ENCODE data around the gene SCRT2.
"Not testable (repeated sequence)": the region's sequence is repeated elsewhere in the genome, so short reads cannot be mapped to it uniquely, and the experiment has no call there.

The SCRT2 gene

DNA sequence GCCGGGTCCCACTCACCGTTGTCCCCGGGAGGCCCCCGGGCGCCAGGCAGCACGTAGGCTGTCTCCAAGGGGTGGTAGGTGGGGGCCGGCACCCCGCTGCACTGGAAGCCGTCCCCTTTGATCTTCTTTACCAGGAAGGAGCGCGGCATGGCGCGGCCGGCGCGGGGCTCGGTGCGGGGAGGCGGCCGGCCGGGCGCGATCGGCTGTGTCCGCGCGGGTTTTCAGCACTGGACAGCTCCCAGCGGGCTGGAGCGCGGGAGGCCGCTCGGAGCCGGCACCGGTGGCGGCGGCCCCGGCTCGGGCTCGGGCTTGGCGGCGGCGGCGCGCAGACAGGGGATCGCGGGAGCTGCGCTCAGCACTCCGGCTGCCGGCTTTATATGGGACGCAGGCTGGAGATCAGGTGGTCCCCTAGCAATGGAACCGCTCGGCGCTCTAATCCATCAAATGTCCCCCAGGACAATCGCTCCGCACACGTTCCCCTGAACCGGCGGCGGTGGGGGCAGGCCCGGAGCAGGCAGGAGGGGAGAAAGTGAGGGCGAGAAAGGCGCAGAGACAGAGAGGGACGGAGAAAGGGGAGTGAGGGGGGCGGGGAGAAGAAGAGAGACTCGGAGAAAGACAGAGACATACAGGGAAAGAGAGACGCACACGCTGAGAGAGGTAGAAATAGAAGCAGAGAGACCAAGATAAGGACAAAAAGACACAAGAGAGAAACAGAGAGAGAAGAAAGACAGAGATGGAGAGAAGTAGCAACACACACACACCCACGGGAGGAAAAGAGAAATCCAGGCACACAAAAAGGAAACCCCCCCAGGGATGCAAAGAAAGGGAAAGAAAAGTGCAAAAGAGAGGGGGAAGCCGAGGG, at the start of gene SCRT2:
TSS of gene SCRT2 (minus strand) at position 350 of the 862 bp plus-strand sequence. CDS start at position 149, 201 bp downstream.
- DNase-seq: peak in 1 of 2 experiments; percentile 14

- not testable (repeated sequence) for DNase-seq
These were observed 49.2 kb upstream of the SCRT2 start for GRCh38 chr20:724797-725196.

DNA sequence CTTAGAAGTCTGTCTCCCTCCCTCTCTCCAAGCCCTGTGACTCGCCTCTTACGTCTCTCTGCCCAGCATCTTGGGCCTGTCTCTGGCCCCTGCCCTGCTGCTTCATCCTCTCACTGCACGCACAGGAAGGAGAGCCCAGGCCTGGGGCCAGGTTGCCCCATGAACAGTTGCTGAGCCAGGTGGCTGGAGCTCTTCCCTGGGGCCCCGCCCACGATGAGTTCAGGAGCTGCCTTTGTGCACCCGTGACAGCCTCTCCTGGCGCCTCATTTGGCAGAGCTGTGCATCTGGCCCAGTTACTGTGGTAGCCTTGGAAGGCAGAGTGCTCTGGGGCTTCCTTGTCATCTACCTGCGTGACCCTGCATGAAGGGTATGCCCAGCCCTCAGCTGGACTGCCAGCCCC, 48.2 kb upstream of the SCRT2 start:
- peak; percentile 33 to 39 for DNase-seq

GRCh38 chr20:722822-723644, 47.4 kb upstream of the SCRT2 start:
- no peak for DNase-seq

DNA sequence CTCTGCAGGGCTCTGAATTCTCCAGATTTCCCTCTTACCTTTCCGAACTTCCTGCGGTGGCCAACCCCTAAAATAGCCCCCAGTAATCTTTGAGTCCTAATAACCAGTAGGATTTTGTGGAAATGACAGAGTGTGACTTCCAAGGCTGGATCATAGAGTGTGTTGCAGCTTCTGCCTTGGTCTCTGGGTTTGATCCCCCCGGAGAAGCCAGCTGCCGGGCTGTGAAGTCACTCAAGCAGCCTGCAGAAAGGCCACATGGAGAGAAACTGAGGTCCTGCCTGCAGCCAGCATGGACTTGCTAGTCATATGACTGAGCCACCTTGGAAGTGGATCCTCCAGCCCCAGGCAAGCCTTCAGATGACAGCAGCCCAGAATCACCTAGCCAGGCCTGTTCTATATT, 46.3 kb upstream of the SCRT2 start:
- DNase-seq: no peak

DNA sequence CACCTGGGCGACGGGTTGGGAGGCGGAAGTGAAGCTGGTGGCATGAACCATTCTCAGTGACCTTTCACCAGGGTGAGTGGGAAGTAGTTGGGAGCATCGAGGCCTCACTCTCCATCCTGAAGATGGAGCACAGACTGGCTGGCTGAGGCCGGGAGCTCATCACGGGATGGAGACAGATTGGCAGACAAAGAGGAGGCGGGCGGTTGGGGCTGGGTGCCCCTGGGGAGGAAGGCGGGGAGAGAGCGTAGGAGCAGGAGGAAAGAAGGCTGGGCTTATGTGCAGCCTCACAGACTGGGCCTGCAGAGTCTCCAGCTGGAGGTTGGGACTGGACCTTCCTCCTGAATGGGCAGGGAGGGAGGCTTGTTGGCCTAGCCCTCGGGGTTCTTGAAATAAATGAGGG, 44.2 kb upstream of the SCRT2 start:
- no peak for DNase-seq

DNA sequence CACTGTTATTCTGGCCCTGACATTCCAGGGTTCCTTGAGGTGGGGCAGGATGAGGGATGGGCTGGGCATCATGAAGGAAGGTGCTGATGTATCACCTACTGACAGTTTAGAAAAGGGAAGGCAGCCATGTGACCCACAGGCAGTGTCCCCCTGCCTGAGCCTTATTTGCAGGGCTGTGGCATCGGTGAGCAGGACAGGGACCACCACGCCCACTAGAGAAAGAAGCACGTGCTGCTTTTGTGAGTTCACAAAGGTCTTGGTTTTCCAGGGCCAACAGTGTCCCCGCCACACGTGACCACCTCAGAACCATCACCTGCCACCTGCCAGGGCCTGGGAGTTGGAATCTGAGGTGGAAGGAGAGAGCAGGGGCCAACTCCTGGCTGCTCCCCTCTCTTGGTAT, 43.5 kb upstream of the SCRT2 start:
- no peak for DNase-seq

- no peak for DNase-seq
These were observed 42.2 kb upstream of the SCRT2 start for GRCh38 chr20:717832-718231.

DNA sequence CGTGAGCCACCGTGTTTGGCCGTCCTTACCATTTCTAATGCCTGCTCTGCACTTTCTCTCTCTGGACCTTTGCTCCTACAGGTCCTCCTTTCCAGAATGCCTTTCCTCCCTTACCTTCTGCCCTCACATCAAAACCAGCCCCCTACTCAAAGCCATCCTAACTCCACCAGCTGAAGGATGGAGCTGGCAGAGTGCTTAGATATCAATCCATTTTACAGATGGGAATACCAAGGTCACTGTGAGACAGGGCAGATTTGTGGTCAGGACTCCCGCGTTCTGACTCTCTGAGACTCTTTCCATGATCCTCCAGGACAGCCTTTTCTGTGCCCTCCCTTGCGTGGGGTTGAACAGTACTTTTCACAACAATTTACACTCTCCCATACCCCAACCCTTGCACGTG, 41.7 kb upstream of the SCRT2 start:
- no peak for DNase-seq

DNA sequence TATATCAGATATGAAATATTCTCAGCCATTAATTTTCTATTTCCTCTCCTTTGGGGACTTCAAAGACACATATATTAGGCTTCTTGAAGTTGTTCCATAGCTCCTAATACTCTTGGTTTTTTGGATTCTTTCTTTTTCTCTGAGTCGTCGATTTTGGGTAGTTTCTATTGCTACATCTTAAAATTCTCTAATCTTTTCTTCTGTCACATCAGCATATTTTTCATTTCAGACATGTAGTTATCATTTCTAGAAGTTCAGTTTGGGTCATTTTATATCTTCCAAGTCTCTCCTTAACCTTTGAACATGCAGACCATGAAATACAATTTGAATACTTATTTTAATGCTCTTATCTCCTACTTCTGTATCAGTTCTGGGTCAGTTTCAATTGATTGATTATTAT, 38.9 kb upstream of the SCRT2 start:
- no peak for DNase-seq

DNA sequence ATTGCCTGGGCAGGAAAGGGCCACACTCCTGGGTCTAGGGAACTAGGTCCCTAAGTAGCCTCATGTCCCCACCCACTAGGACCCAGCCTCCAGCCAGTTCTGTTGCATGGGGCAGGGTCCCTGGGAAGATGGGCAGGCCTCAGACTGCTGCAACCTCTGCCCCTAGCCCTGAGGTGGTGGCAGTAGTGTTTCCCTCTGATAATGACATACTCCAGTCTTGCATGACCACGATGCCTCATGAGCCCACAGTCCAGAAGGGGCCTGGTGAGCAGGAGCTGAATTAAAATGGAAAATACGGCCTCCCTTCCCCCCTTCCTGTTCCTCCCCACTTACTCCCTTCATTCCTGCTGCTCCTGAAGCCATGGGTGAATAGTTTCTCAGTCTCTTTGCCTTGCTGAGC, 36.0 kb upstream of the SCRT2 start:
- no peak for DNase-seq

DNA sequence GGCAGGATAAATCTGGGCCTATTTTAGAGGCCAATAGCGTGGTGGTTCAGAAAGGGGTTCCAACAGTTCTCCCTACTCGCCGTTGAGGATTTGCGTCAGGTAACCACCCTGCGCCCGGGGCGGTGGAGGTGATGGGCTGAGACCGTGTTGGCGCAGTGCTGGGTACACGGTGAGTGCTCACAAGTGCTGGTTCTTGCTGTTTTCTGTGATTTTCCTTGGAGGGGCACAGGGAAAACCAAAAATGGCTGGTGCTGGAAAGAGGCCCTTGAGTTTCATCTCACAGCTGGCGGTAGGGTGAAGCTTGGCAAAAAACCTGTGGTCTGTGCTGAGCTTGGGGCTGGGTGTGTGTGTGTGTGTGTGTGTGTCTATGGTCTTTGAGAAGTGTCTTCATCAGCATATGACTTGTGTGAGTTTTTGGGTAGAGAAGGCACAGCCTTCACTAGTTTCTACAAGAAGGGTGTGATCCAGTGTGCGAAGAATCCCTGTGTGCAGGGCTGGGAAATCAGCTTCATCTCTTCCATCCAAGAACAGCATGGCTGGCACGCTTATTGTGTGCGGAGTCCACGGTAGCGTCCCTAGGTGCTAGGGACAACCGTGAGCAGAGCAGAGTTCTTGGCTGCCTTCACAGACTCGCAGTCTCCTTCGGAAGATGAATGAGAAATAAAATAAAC, 35.3 kb upstream of the SCRT2 start:
- DNase-seq: no peak

GRCh38 chr20:709991-710779, 34.6 kb upstream of the SCRT2 start:
- DNase-seq: peak; percentile 30 to 35

DNA sequence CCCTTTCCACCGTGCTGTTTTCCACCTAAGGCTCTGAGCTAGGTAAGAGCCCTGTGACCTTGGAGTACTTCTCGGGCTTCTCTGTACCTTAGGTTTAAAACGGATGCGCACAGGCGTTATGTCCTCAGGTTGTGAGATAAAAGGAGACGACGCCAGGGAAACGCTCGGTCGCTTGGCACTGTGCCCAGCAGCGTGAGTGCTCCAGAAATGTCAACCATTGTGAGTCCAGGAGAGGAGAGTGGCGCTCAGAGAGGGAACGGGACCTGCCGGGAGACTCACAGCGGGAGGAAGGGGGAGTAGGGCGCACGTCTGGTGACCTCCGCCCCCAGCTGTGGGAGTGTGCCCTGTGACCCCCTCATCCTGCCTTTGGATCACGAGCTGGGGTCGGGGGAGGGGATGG, 33.8 kb upstream of the SCRT2 start:
- DNase-seq: peak; percentile 65 to 85

- no peak for DNase-seq
These were observed 33.4 kb upstream of the SCRT2 start for GRCh38 chr20:708956-709355.

- no peak for DNase-seq
These were observed 32.0 kb upstream of the SCRT2 start for GRCh38 chr20:707451-708110.

DNA sequence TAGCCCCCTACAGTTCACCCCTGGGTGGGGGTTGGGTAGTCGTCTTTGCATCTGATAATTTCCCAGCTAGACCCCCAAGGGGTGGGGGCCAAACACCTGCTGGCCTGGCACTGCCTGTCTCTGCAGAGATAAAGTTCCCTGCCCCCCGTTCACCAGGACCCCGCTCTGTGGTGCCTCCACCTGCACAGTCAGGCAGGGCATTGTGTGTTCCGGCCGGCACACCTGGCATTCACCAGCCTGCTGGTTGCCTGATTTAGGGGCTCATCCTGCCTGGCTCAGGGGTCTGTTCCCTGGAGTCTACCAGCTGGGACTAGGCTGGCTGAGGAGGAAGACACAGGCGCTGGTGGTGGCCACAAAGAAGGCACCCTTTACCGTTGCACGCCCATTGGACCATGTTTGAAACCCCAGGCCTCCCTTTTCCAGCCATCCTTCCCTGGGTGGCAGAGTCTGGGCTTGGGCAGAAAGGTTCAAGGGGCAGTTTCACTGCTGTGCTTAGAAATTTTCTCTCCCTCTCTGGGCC, 30.8 kb upstream of the SCRT2 start:
- no peak for DNase-seq

GRCh38 chr20:704726-705125, 29.1 kb upstream of the SCRT2 start:
- DNase-seq: no peak

GRCh38 chr20:703426-703825, 27.8 kb upstream of the SCRT2 start:
- no peak for DNase-seq

GRCh38 chr20:703006-703405, 27.4 kb upstream of the SCRT2 start:
- DNase-seq: no peak

- DNase-seq: no peak
These were observed 26.0 kb upstream of the SCRT2 start for GRCh38 chr20:701401-702129.
